H1 (cell line): ENCODE results near the gene ACAP1. TPM values are rescaled to one million over a fixed set of nuclear protein-coding genes. Genes with fewer than 3 reads are reported as not detected.

ENCODE experiments used
- ASH2L ChIP-seq: fragments of 200-600, 300-600 bp; sonication (generic); IDR thresholded peaks from one replicate; pipeline ENCODE4 v1.7.1; 2017; ENCODE audit warnings: low read length
- BACH1 ChIP-seq: IDR thresholded peaks from 2 replicates; pipeline ENCODE4 v1.6.1; 2012; ENCODE audit warnings: low read length, improper control_type of control experiment
- BCL11A ChIP-seq, 2 experiments: IDR thresholded peaks; one replicate each; pipeline ENCODE4 v1.6.1; 2011; ENCODE audit warnings: low read depth in 2 of 2, low read length in 2 of 2, mild to moderate bottlenecking in 2 of 2
- CBX5 ChIP-seq: fragments of 300-800, 300-1000 bp; sonication (generic); IDR thresholded peaks from 2 replicates; pipeline ENCODE4 v1.7.1; 2016; ENCODE audit warnings: antibody characterized with exemption, low read length, low read depth
- CEBPB ChIP-seq: IDR thresholded peaks from 2 replicates; pipeline ENCODE4 v1.6.1; 2012; ENCODE audit warnings: low read depth, low read length
- CHD1 ChIP-seq: IDR thresholded peaks from 2 replicates; pipeline ENCODE4 v1.6.1; 2012; ENCODE audit warnings: low read depth, low read length, improper control_type of control experiment
- EP300 ChIP-seq, 2 experiments: IDR thresholded peaks; 1 replicate in 1 of 2; 2 replicates in 1 of 2; pipeline ENCODE4 v1.6.1; 2011 to 2012; ENCODE audit warnings: low read depth in 2 of 2, low read length in 2 of 2, mild to moderate bottlenecking in 2 of 2, borderline replicate concordance in 1 of 2, inconsistent platforms in 1 of 2, moderate library complexity in 1 of 2
- GABPA ChIP-seq: IDR thresholded peaks from 2 replicates; pipeline ENCODE4 v1.6.1; 2011; ENCODE audit warnings: mild to moderate bottlenecking, low read length, moderate library complexity, borderline replicate concordance; ENCODE audit not compliant: insufficient read depth
- GTF2F1 ChIP-seq: IDR thresholded peaks from 2 replicates; pipeline ENCODE4 v1.6.1; 2012; ENCODE audit warnings: low read depth, low read length, improper control_type of control experiment, borderline replicate concordance
- HDAC2 ChIP-seq, 2 experiments: fragments of 300-600 bp in 1 of 2; sonication (generic) in 1 of 2; IDR thresholded peaks; 2 replicates each; pipeline ENCODE4 v1.6.1; 2011 to 2012; ENCODE audit warnings: low read depth in 2 of 2, low read length in 2 of 2, mild to moderate bottlenecking in 2 of 2, moderate library complexity in 2 of 2, borderline replicate concordance in 1 of 2, inconsistent platforms in 1 of 2
- JUN ChIP-seq: IDR thresholded peaks from 2 replicates; pipeline ENCODE4 v1.6.1; 2011; ENCODE audit warnings: low read depth, mild to moderate bottlenecking, improper control_type of control experiment, low read length
- KDM1A ChIP-seq: fragments of 200-600, 300-600 bp; sonication (generic); IDR thresholded peaks from 2 replicates; pipeline ENCODE4 v1.7.1; 2016; ENCODE audit warnings: mild to moderate bottlenecking, low read length, borderline replicate concordance
- MAX ChIP-seq: IDR thresholded peaks from 2 replicates; pipeline ENCODE4 v1.6.1; 2012; ENCODE audit warnings: inconsistent platforms
- NRF1 ChIP-seq: IDR thresholded peaks from 2 replicates; pipeline ENCODE4 v1.6.1; 2011; ENCODE audit warnings: mild to moderate bottlenecking, low read depth, low read length, improper control_type of control experiment
- RBBP5 ChIP-seq: IDR thresholded peaks from 2 replicates; pipeline ENCODE4 v1.7.1; 2012; ENCODE audit warnings: low read depth, mild to moderate bottlenecking, inconsistent platforms, low read length, moderate library complexity, borderline replicate concordance
- RNF2 ChIP-seq: fragments of 200-900, 300-1000 bp; sonication (generic); IDR thresholded peaks from 2 replicates; pipeline ENCODE4 v1.7.1; 2016; ENCODE audit warnings: borderline replicate concordance, low read depth, mild to moderate bottlenecking, antibody characterized with exemption, low read length; ENCODE audit not compliant: poor library complexity, severe bottlenecking; ENCODE audit errors: missing control alignments
- RXRA ChIP-seq: IDR thresholded peaks from 2 replicates; pipeline ENCODE4 v1.6.1; 2011; ENCODE audit warnings: low read depth, mild to moderate bottlenecking, low read length, moderate library complexity; ENCODE audit not compliant: insufficient read depth
- SAP30 ChIP-seq: fragments of 300-600 bp; sonication (generic); IDR thresholded peaks from 2 replicates; pipeline ENCODE4 v1.7.1; 2012; ENCODE audit warnings: low read length, moderate library complexity, mild to moderate bottlenecking, inconsistent platforms; ENCODE audit not compliant: insufficient read depth, insufficient replicate concordance
- TBP ChIP-seq: IDR thresholded peaks from 2 replicates; pipeline ENCODE4 v1.6.1; 2011; ENCODE audit warnings: low read depth, low read length, improper control_type of control experiment
- YY1 ChIP-seq: IDR thresholded peaks from 2 replicates; pipeline ENCODE4 v1.6.1; 2011; ENCODE audit warnings: low read depth, mild to moderate bottlenecking, low read length
- polyA plus RNA-seq, 7 experiments: library from polyadenylated mRNA; depleted of rRNA in 3 of 7; stranded (reverse) in 5 of 7; unstranded in 2 of 7; fragments of >200 nt in 5 of 7; fragments of 200-250 nt in 2 of 7; gene quantifications; 1 replicate in 5 of 7; 2 replicates in 1 of 7; 4 replicates in 1 of 7; pipeline versions ENCODE4 v1.2.1 to v1.2.3, GENCODE V29; 2011 to 2013; ENCODE audit warnings: missing spikeins in 2 of 7, mixed read lengths in 2 of 7
- total RNA-seq: library from RNA; stranded (reverse); fragmentation: NEBNext Ultra II Directional; extraction: Animal tissue kit (Norgen Biotek cat#: 25700); gene quantifications from 2 replicates; pipeline ENCODE4 v1.2.1, GENCODE V29; 2021
- TF ChIP-seq, protein P1 (sequence below): IDR thresholded peaks from 2 replicates; pipeline ENCODE4 v1.6.1; 2012; ENCODE audit warnings: low read length, inconsistent platforms

Gene ACAP1
- total and polyA plus RNA-seq, 2 of the 8 experiments (the other 6 are each of a cell fraction or from before 2014, with no cell fraction given) = 11.9 to 45.1 TPM

GRCh38 chr17:7307686-7308624 is 28.4 kb upstream of the ACAP1 start (continued):
- no peak for TF ChIP-seq BACH1
- no peak for TF ChIP-seq HDAC2 (IDR thresholded peaks at IDR 0.05; ENCODE audit: borderline replicate concordance in 1 of 2, low read depth in 2 of 2, low read length in 2 of 2)
- no peak; the same call in 1 of the 2 replicates for TF ChIP-seq TBP
- TF ChIP-seq CBX5 = no peak
- peak; percentile 98 for TF ChIP-seq MAX
- peak; percentile 94 for TF ChIP-seq SAP30
- TF ChIP-seq, protein P1, sequence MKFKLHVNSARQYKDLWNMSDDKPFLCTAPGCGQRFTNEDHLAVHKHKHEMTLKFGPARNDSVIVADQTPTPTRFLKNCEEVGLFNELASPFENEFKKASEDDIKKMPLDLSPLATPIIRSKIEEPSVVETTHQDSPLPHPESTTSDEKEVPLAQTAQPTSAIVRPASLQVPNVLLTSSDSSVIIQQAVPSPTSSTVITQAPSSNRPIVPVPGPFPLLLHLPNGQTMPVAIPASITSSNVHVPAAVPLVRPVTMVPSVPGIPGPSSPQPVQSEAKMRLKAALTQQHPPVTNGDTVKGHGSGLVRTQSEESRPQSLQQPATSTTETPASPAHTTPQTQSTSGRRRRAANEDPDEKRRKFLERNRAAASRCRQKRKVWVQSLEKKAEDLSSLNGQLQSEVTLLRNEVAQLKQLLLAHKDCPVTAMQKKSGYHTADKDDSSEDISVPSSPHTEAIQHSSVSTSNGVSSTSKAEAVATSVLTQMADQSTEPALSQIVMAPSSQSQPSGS = no peak
- TF ChIP-seq EP300 (IDR thresholded peaks at IDR 0.05; ENCODE audit: borderline replicate concordance in 1 of 2, low read depth in 2 of 2, low read length in 2 of 2) = no peak
- no peak; the same call in 1 of the 2 replicates for TF ChIP-seq GABPA
- TF ChIP-seq CHD1 = no peak
- no peak for TF ChIP-seq CEBPB
- no peak for TF ChIP-seq RBBP5
- TF ChIP-seq JUN = no peak
- no peak for TF ChIP-seq GTF2F1
- TF ChIP-seq KDM1A = no peak
- TF ChIP-seq YY1 = no peak
- no peak for TF ChIP-seq RNF2
- TF ChIP-seq RXRA = no peak
- TF ChIP-seq ASH2L = no peak
- TF ChIP-seq NRF1 = no peak
- no peak for TF ChIP-seq BCL11A (IDR thresholded peaks at IDR 0.05; ENCODE audit: low read depth in 2 of 2, low read length in 2 of 2)
